GM13976 (cell line): ENCODE measurements around the gene LRRC26.

ENCODE experiments used
- DNase-seq: peaks from one replicate; pipeline ENCODE4 v3.0.0; 2012; ENCODE audit warnings: low spot score
- CTCF ChIP-seq: IDR thresholded peaks from 2 replicates; pipeline ENCODE4 v1.5.1; 2012; ENCODE audit warnings: borderline replicate concordance, mild to moderate bottlenecking; ENCODE audit not compliant: insufficient read depth; ENCODE audit errors: extremely low read depth, missing control alignments, control extremely low read depth
- in situ Hi-C: fragments of 300-500 bp; cut with MboI; formaldehyde crosslinking; loops from one replicate; pipeline ENCODE4 v1.12.0; 2022; ENCODE audit warnings: low sequenced_read_pairs, mixed read lengths, inconsistent platforms; ENCODE audit not compliant: unreplicated experiment

LRRC26 gene

GRCh38 chr9:137193771-137194170 lies 23.9 kb upstream of the LRRC26 start:
- TF ChIP-seq CTCF: no peak
- in situ Hi-C loops: no loop called here
- no peak for DNase-seq

GRCh38 chr9:137192859-137193258 lies 23.0 kb upstream of the LRRC26 start:
- in situ Hi-C loops: no loop called here
- no peak for DNase-seq
- no peak for TF ChIP-seq CTCF

GRCh38 chr9:137192448-137192780 lies 22.6 kb upstream of the LRRC26 start:
- DNase-seq: no peak
- in situ Hi-C loops: no loop called here
- TF ChIP-seq CTCF: no peak

- no peak for TF ChIP-seq CTCF
- DNase-seq: no peak
- in situ Hi-C loops: no loop called here
Measured at GRCh38 chr9:137191691-137192447, 22.0 kb upstream of the LRRC26 start.

- DNase-seq: no peak
- TF ChIP-seq CTCF: no peak
- in situ Hi-C loops: no loop called here
Measured at GRCh38 chr9:137191245-137191644, 21.4 kb upstream of the LRRC26 start.

- no peak for DNase-seq
- no peak for TF ChIP-seq CTCF
- in situ Hi-C loops: no loop called here
Measured at GRCh38 chr9:137190315-137190856, 20.5 kb upstream of the LRRC26 start.
